H1 (cell line): ENCODE measurements around the gene COX7B2. TPM values are rescaled to one million over a fixed set of nuclear protein-coding genes. Genes with fewer than 3 reads are reported as not detected.

ENCODE experiments used
- CTCF ChIA-PET: fragments of 300-600 bp; sonication (Branson Sonifier 250); formaldehyde crosslinking; loops from one replicate; lab custom pipeline; 2021; ENCODE audit not compliant: partially characterized antibody; lab: Charles Lee
- POLR2A ChIA-PET: fragments of 300-600 bp; sonication (Branson Sonifier 250); formaldehyde crosslinking; loops from one replicate; lab custom pipeline; 2021; ENCODE audit warnings: inconsistent platforms; ENCODE audit not compliant: partially characterized antibody; lab: Charles Lee
- DNase-seq, 2 experiments: peaks; one replicate each; pipeline versions ENCODE4 v3.0.0 to v3.0.0-alpha.2; 2010 to 2022; ENCODE audit warnings: low spot score in 2 of 2, low read depth in 1 of 2, mixed read lengths in 1 of 2
- FAIRE-seq: peaks from 2 replicates; lab custom pipeline; 2011; peaks lifted over from hg19 to GRCh38; lab: Jason Lieb, UNC
- H2AFZ ChIP-seq: 2 replicates; pipeline ENCODE4 v1.8.1; 2012; ENCODE audit warnings: low read length, inconsistent platforms
- H2AK5ac ChIP-seq: 2 replicates; pipeline ENCODE4 v1.6.1; 2013; ENCODE audit warnings: low read depth, low read length
- H2BK120ac ChIP-seq: replicated peaks from 2 replicates; pipeline ENCODE3; 2013; ENCODE audit warnings: low read depth, low read length, inconsistent platforms
- H2BK12ac ChIP-seq: 2 replicates; pipeline ENCODE4 v1.6.1; 2013; ENCODE audit warnings: low read depth, low read length
- H2BK15ac ChIP-seq: 2 replicates; pipeline ENCODE4 v1.6.1; 2013; ENCODE audit warnings: low read length
- H2BK20ac ChIP-seq: 2 replicates; pipeline ENCODE4 v1.6.1; 2013; ENCODE audit warnings: low read length
- H2BK5ac ChIP-seq: 2 replicates; pipeline ENCODE4 v1.6.1; 2013; ENCODE audit warnings: low read depth, low read length
- H3K14ac ChIP-seq: 2 replicates; pipeline ENCODE4 v1.6.1; 2013; ENCODE audit warnings: inconsistent platforms; ENCODE audit not compliant: insufficient read length
- H3K18ac ChIP-seq: 2 replicates; pipeline ENCODE4 v1.6.1; 2013; ENCODE audit warnings: low read length; ENCODE audit errors: extremely low read depth
- H3K23ac ChIP-seq: 2 replicates; pipeline ENCODE4 v1.6.1; 2013; ENCODE audit warnings: inconsistent platforms; ENCODE audit not compliant: insufficient read length
- H3K23me2 ChIP-seq: 2 replicates; pipeline ENCODE4 v1.6.1; 2013; ENCODE audit warnings: low read depth, low read length
- H3K27ac ChIP-seq: 2 replicates; pipeline ENCODE4 v1.6.1; 2011; ENCODE audit warnings: low read depth, low read length, inconsistent platforms
- H3K27me3 ChIP-seq, 4 experiments: replicated peaks in 1 of 4; 1 replicate in 1 of 4; 2 replicates in 3 of 4; pipeline versions ENCODE4 v1.6.1 to v1.8.1; 2011 to 2013; ENCODE audit warnings: low read length in 3 of 4, mild to moderate bottlenecking in 3 of 4, inconsistent platforms in 2 of 4, mixed read lengths in 2 of 4, moderate library complexity in 1 of 4; ENCODE audit not compliant: control insufficient read depth in 3 of 4, insufficient read depth in 3 of 4; ENCODE audit errors: extremely low read depth in 1 of 4
- H3K36me3 ChIP-seq, 4 experiments: 2 replicates each; pipeline versions ENCODE4 v1.6.1 to v1.8.1; 2011 to 2013; ENCODE audit warnings: mild to moderate bottlenecking in 4 of 4, low read length in 3 of 4, moderate library complexity in 2 of 4, control low read depth in 1 of 4, inconsistent platforms in 1 of 4; ENCODE audit not compliant: insufficient read depth in 4 of 4, control insufficient read depth in 2 of 4
- H3K4ac ChIP-seq: replicated peaks from 2 replicates; pipeline ENCODE3; 2013; ENCODE audit warnings: low read length, low read depth, mixed read lengths, inconsistent platforms; ENCODE audit not compliant: insufficient read length
- H3K4me1 ChIP-seq, 4 experiments: replicated peaks in 1 of 4; 1 replicate in 1 of 4; 2 replicates in 3 of 4; pipeline versions ENCODE4 v1.6.1 to v1.8.1; 2011 to 2013; ENCODE audit warnings: low read length in 3 of 4, inconsistent platforms in 2 of 4, mixed read lengths in 1 of 4; ENCODE audit not compliant: insufficient read depth in 4 of 4, control insufficient read depth in 3 of 4
- H3K4me2 ChIP-seq, 2 experiments: 2 replicates each; pipeline versions ENCODE4 v1.6.1 to v1.8.1; 2011 to 2013; ENCODE audit warnings: low read depth in 2 of 2, low read length in 2 of 2, control low read depth in 1 of 2, inconsistent platforms in 1 of 2, mild to moderate bottlenecking in 1 of 2; ENCODE audit not compliant: insufficient read depth in 1 of 2
- H3K4me3 ChIP-seq, 4 experiments: fragments of 200-600, 300-600 bp in 1 of 4; sonication (generic), shearing (Covaris generic), sonication (Bioruptor Twin) in 1 of 4; 2 replicates each; pipeline versions ENCODE4 v1.5.1 to v1.8.1; 2011 to 2016; ENCODE audit warnings: low read length in 4 of 4, low read depth in 3 of 4, control low read depth in 2 of 4, inconsistent platforms in 2 of 4, mild to moderate bottlenecking in 2 of 4, mixed read lengths in 1 of 4, moderate library complexity in 1 of 4; ENCODE audit not compliant: insufficient read depth in 2 of 4; ENCODE audit errors: extremely low read depth in 1 of 4
- H3K56ac ChIP-seq: replicated peaks from 2 replicates; pipeline ENCODE3; 2013; ENCODE audit warnings: low read depth, mild to moderate bottlenecking, mixed read lengths, low read length, inconsistent platforms; ENCODE audit not compliant: insufficient read length
- H3K79me1 ChIP-seq: 2 replicates; pipeline ENCODE4 v1.6.1; 2013; ENCODE audit warnings: low read depth, low read length, control low read depth
- H3K79me2 ChIP-seq, 2 experiments: 2 replicates each; pipeline versions ENCODE4 v1.6.1 to v1.8.1; 2012 to 2013; ENCODE audit warnings: low read length in 2 of 2, mild to moderate bottlenecking in 2 of 2, inconsistent platforms in 1 of 2; ENCODE audit not compliant: insufficient read depth in 2 of 2, control insufficient read depth in 1 of 2
- H3K9ac ChIP-seq, 4 experiments: replicated peaks in 1 of 4; 1 replicate in 1 of 4; 2 replicates in 3 of 4; pipeline versions ENCODE4 v1.6.1 to v1.8.1; 2011 to 2013; ENCODE audit warnings: low read depth in 3 of 4, low read length in 3 of 4, control low read depth in 2 of 4, mild to moderate bottlenecking in 2 of 4, moderate library complexity in 2 of 4, inconsistent platforms in 1 of 4; ENCODE audit errors: extremely low read depth in 1 of 4
- H3K9me3 ChIP-seq, 2 experiments: 2 replicates each; pipeline versions ENCODE4 v1.6.1 to v1.8.1; 2012 to 2013; ENCODE audit warnings: mild to moderate bottlenecking in 2 of 2, moderate library complexity in 2 of 2, control low read depth in 1 of 2, inconsistent platforms in 1 of 2, low read depth in 1 of 2, low read length in 1 of 2, mixed read lengths in 1 of 2; ENCODE audit not compliant: insufficient read depth in 2 of 2
- H4K20me1 ChIP-seq, 2 experiments: replicated peaks in 1 of 2; 2 replicates each; pipeline versions ENCODE3 to v1.8.1; 2011 to 2013; ENCODE audit warnings: inconsistent platforms in 2 of 2, low read length in 2 of 2, mild to moderate bottlenecking in 1 of 2; ENCODE audit not compliant: insufficient read depth in 2 of 2, control insufficient read depth in 1 of 2
- H4K5ac ChIP-seq: 2 replicates; pipeline ENCODE4 v1.6.1; 2013; ENCODE audit warnings: low read length, low read depth, mixed read lengths, inconsistent platforms; ENCODE audit not compliant: insufficient read length
- H4K8ac ChIP-seq: 2 replicates; pipeline ENCODE4 v1.8.0; 2013; ENCODE audit warnings: mild to moderate bottlenecking, moderate library complexity, low read length, inconsistent platforms; ENCODE audit not compliant: insufficient read depth; ENCODE audit errors: extremely low read depth
- H4K91ac ChIP-seq: replicated peaks from 2 replicates; pipeline ENCODE3; 2013; ENCODE audit warnings: low read length, mixed read lengths, inconsistent platforms; ENCODE audit not compliant: insufficient read length
- CBX8 ChIP-seq: fragments of 300-800, 300-1000 bp; sonication (generic); IDR thresholded peaks from 2 replicates; pipeline ENCODE4 v1.7.1; 2016; ENCODE audit warnings: low read depth, low read length, borderline replicate concordance
- EGR1 ChIP-seq: IDR thresholded peaks from 2 replicates; pipeline ENCODE4 v1.6.1; 2011; ENCODE audit warnings: low read depth, low read length, borderline replicate concordance
- GABPA ChIP-seq: IDR thresholded peaks from 2 replicates; pipeline ENCODE4 v1.6.1; 2011; ENCODE audit warnings: mild to moderate bottlenecking, low read length, moderate library complexity, borderline replicate concordance; ENCODE audit not compliant: insufficient read depth
- HDAC2 ChIP-seq, 2 experiments: fragments of 300-600 bp in 1 of 2; sonication (generic) in 1 of 2; IDR thresholded peaks; 2 replicates each; pipeline ENCODE4 v1.6.1; 2011 to 2012; ENCODE audit warnings: low read depth in 2 of 2, low read length in 2 of 2, mild to moderate bottlenecking in 2 of 2, moderate library complexity in 2 of 2, borderline replicate concordance in 1 of 2, inconsistent platforms in 1 of 2
- MAFK ChIP-seq: IDR thresholded peaks from 2 replicates; pipeline ENCODE4 v1.6.1; 2012; ENCODE audit warnings: low read depth, mild to moderate bottlenecking, improper control_type of control experiment, low read length
- NANOG ChIP-seq: IDR thresholded peaks from 2 replicates; pipeline ENCODE4 v1.6.1; 2011; ENCODE audit warnings: low read length, low read depth, mild to moderate bottlenecking, inconsistent platforms; ENCODE audit not compliant: insufficient read depth, poor library complexity, severe bottlenecking
- POLR2A ChIP-seq, 2 experiments: IDR thresholded peaks; 1 replicate in 1 of 2; 2 replicates in 1 of 2; pipeline ENCODE4 v1.6.1; 2011; ENCODE audit warnings: low read depth in 2 of 2, low read length in 2 of 2, mild to moderate bottlenecking in 2 of 2; ENCODE audit errors: control extremely low read depth in 1 of 2
- RAD21 ChIP-seq, 2 experiments: IDR thresholded peaks in 1 of 2; conservative IDR thresholded peaks in 1 of 2; 2 replicates each; pipeline ENCODE4 v1.6.1; 2011; ENCODE audit warnings: low read depth in 2 of 2, low read length in 2 of 2, improper control_type of control experiment in 1 of 2, inconsistent platforms in 1 of 2, mild to moderate bottlenecking in 1 of 2, moderate library complexity in 1 of 2
- SIX5 ChIP-seq: IDR thresholded peaks from 2 replicates; pipeline ENCODE4 v1.6.1; 2011; ENCODE audit warnings: mild to moderate bottlenecking, low read depth, low read length
- ZNF274 ChIP-seq: IDR thresholded peaks from 2 replicates; pipeline ENCODE4 v1.7.0; 2012; ENCODE audit warnings: low read length, borderline replicate concordance; ENCODE audit errors: extremely low read depth
- whole genome bisulfite sequencing, 2 experiments: shearing (Covaris generic) in 1 of 2; methylation state at CpG; one replicate each; pipeline versions ENCODE4 v1.1.6 to v1.1.7; 2013 to 2015; ENCODE audit warnings: low lambda C conversion rate in 2 of 2, mixed read lengths in 2 of 2, inconsistent platforms in 1 of 2, low coverage in 1 of 2, missing lambda C conversion rate in 1 of 2; ENCODE audit not compliant: insufficient replicate concordance in 2 of 2, insufficient coverage in 1 of 2, insufficient read length in 1 of 2; ENCODE audit errors: extremely low coverage in 1 of 2, missing lambda C conversion rate in 1 of 2; 5-methylcytosine and 5-hydroxymethylcytosine counted together
- polyA plus RNA-seq, 7 experiments: library from polyadenylated mRNA; depleted of rRNA in 3 of 7; stranded (reverse) in 5 of 7; unstranded in 2 of 7; fragments of >200 nt in 5 of 7; fragments of 200-250 nt in 2 of 7; gene quantifications; 1 replicate in 5 of 7; 2 replicates in 1 of 7; 4 replicates in 1 of 7; pipeline versions ENCODE4 v1.2.1 to v1.2.3, GENCODE V29; 2011 to 2013; ENCODE audit warnings: missing spikeins in 2 of 7, mixed read lengths in 2 of 7
- total RNA-seq: library from RNA; stranded (reverse); fragmentation: NEBNext Ultra II Directional; extraction: Animal tissue kit (Norgen Biotek cat#: 25700); gene quantifications from 2 replicates; pipeline ENCODE4 v1.2.1, GENCODE V29; 2021

COX7B2 gene
- total and polyA plus RNA-seq, 2 of the 8 experiments (the other 6 are each of a cell fraction or from before 2014, with no cell fraction given) = not detected

DNA sequence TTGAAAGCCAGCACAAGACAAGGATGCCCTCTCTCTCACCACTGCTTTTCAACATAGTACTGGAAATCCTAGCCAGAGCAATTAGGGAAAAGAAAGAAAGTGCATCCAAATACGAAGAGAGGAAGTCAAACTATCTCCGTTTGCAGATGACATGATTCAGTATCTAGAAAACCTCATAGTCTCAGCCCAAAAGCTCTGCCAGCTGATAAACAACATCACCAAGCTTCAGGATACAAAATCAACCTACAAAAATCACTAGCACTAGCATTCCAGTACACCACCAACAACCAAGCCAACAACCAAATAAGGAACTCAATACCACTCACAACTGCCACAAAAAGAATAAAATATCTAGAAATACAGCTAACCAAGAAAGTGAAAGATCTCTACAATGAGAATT, 38.6 kb downstream of the COX7B2 start:
- Histone ChIP-seq H3K9ac (no peak overlapping the region), H3K27ac (no peak overlapping the region), H3K23me2 (no peaks in the 10 kb centered on the region), H3K27me3 (no peaks in the 10 kb centered on the region), H3K36me3 (no peaks in the 10 kb centered on the region), H2BK12ac (no peak overlapping the region), H3K56ac (no peak overlapping the region), H3K18ac (no peak overlapping the region), H4K91ac (no peak overlapping the region), H4K5ac (no peak overlapping the region), H2BK20ac (no peak overlapping the region), H2AFZ (no peak overlapping the region), H2BK120ac (no peak overlapping the region), H4K8ac (no peak overlapping the region), H3K4me3 (no peak overlapping the region), H3K4me1 (no peaks in the 10 kb centered on the region), H3K4me2 (no peak overlapping the region), H3K79me1 (no peaks in the 10 kb centered on the region), H2AK5ac (no peak overlapping the region), H2BK5ac (no peak overlapping the region), H3K9me3 (no peaks in the 10 kb centered on the region), H3K23ac (no peak overlapping the region), H3K4ac (no peak overlapping the region), H3K14ac (no peak overlapping the region), H2BK15ac (no peak overlapping the region), H3K79me2 (no peaks in the 10 kb centered on the region), H4K20me1 (no peaks in the 10 kb centered on the region)
- ChIA-PET CTCF (no interaction called here), POLR2A (no interaction called here)
- no peak for DNase-seq
- FAIRE-seq = no peak
- 84% methylated on average over 2 of the region's 2 CpGs; no CpG with 5 or more reads in 1 of the 2 experiments for WGBS, 2 experiments
- no peak for TF ChIP-seq POLR2A (IDR thresholded peaks at IDR 0.05; ENCODE audit: control extremely low read depth in 1 of 2, low read depth in 2 of 2, low read length in 2 of 2)
- no peak for TF ChIP-seq RAD21 (IDR thresholded peaks at IDR 0.05 in 1 of 2, conservative IDR thresholded peaks at IDR 0.05 in 1 of 2; ENCODE audit: low read depth in 2 of 2, low read length in 2 of 2)
- TF ChIP-seq SIX5 = no peak
- TF ChIP-seq GABPA = no peak
- TF ChIP-seq HDAC2 (IDR thresholded peaks at IDR 0.05; ENCODE audit: borderline replicate concordance in 1 of 2, low read depth in 2 of 2, low read length in 2 of 2) = no peak
- TF ChIP-seq CBX8 = no peak
- TF ChIP-seq NANOG = no peak
- TF ChIP-seq ZNF274 = no peak
- no peak for TF ChIP-seq EGR1
- no peak for TF ChIP-seq MAFK
